Esophagus (tissue), 2 donors: ENCODE data around the gene TARBP2. TPM values are rescaled to one million over a fixed set of nuclear protein-coding genes. Genes with fewer than 3 reads are reported as not detected.
"Not testable (repeated sequence)": the region's sequence is repeated elsewhere in the genome, so short reads cannot be mapped to it uniquely, and the experiment has no call there.

Experiments used
- H3K27ac ChIP-seq, 2 donors: one replicate each; pipeline ENCODE4 v1.5.1; 2013; ENCODE audit warnings: low read depth in 2 of 2, mild to moderate bottlenecking in 2 of 2, inconsistent platforms in 1 of 2, low read length in 1 of 2, moderate library complexity in 1 of 2
- H3K27me3 ChIP-seq, 2 donors: one replicate each; pipeline ENCODE4 v1.6.1; 2013; ENCODE audit warnings: low read length in 2 of 2, control low read depth in 1 of 2, mild to moderate bottlenecking in 1 of 2; ENCODE audit not compliant: insufficient read depth in 2 of 2, control insufficient read depth in 1 of 2
- H3K36me3 ChIP-seq, 2 donors: one replicate each; pipeline ENCODE4 v1.6.1; 2013; ENCODE audit warnings: low read length in 1 of 2; ENCODE audit not compliant: control insufficient read depth in 2 of 2, insufficient read depth in 2 of 2
- H3K4me1 ChIP-seq, 2 donors: one replicate each; pipeline ENCODE4 v1.6.1; 2013; ENCODE audit warnings: low read length in 1 of 2; ENCODE audit not compliant: control insufficient read depth in 2 of 2, insufficient read depth in 2 of 2
- H3K4me3 ChIP-seq, 2 donors: one replicate each; pipeline ENCODE4 v1.5.1; 2013; ENCODE audit warnings: low read length in 2 of 2, mild to moderate bottlenecking in 2 of 2, low read depth in 1 of 2, moderate library complexity in 1 of 2
- H3K9me3 ChIP-seq, 2 donors: one replicate each; pipeline ENCODE4 v1.6.1; 2013; ENCODE audit warnings: mild to moderate bottlenecking in 2 of 2, low read depth in 1 of 2, low read length in 1 of 2, moderate library complexity in 1 of 2; ENCODE audit not compliant: control insufficient read depth in 2 of 2, insufficient read depth in 1 of 2
- WGBS, 2 donors: extraction: QIAGEN DNeasy Blood & Tissue Kit; methylation state at CpG; one replicate each; pipeline ENCODE4 v1.1.7; 2013; 5-methylcytosine and 5-hydroxymethylcytosine counted together
- polyA plus RNA-seq, 2 donors: library from polyadenylated mRNA; stranded (reverse); fragments of 200-250 nt; gene quantifications; one replicate each; pipeline ENCODE4 v1.2.3, GENCODE V29; 2013
- donor health status: healthy with polysubstance abuse.
- donor health status: Bipolar disorder and iron deficiency.

The TARBP2 gene
- polyA plus RNA-seq, 2 donors, result 20.1 to 24.8 TPM

GRCh38 chr12:53472056-53472582 is 29.0 kb upstream of the TARBP2 start:
- 86 to 89% methylated on average over 1 of the region's 1 CpG for WGBS, 2 donors
- Histone ChIP-seq H3K9me3 (no peaks in the 10 kb centered on the region), H3K27ac (no peak overlapping the region), H3K27me3 (no peaks in the 10 kb centered on the region), H3K4me1 (no peaks in the 10 kb centered on the region), H3K4me3 (no peak overlapping the region), H3K36me3 (peaks cover 31 to 34% of the 10 kb centered on the region in 2 donors)

- H3K27ac ChIP-seq, result no peak overlapping the region
- peaks cover 23 to 27% of the 10 kb centered on the region in 2 donors for H3K36me3 ChIP-seq
- H3K4me1 ChIP-seq, result no peaks in the 10 kb centered on the region
- H3K27me3 ChIP-seq, result no peaks in the 10 kb centered on the region
- WGBS, 2 donors, result 68 to 69% methylated on average over 2 of the region's 2 CpGs
- H3K4me3 ChIP-seq, result no peak overlapping the region
- no peaks in the 10 kb centered on the region for H3K9me3 ChIP-seq
Measured at GRCh38 chr12:53474077-53474476, 27.0 kb upstream of the TARBP2 start.

GRCh38 chr12:53474819-53475218 is 26.3 kb upstream of the TARBP2 start:
- Histone ChIP-seq H3K36me3 (peaks cover 24 to 29% of the 10 kb centered on the region in 2 donors), H3K4me1 (no peaks in the 10 kb centered on the region), H3K27ac (peak overlapping the region in 1 of 2 donors; percentile 41), H3K4me3 (no peak overlapping the region), H3K27me3 (no peaks in the 10 kb centered on the region), H3K9me3 (no peaks in the 10 kb centered on the region)
- WGBS, 2 donors, result 71 to 75% methylated on average over 13 of the region's 13 CpGs

- Histone ChIP-seq H3K4me3 (no peak overlapping the region), H3K9me3 (no peaks in the 10 kb centered on the region), H3K27me3 (no peaks in the 10 kb centered on the region), H3K36me3 (peaks cover 20 to 26% of the 10 kb centered on the region in 2 donors), H3K4me1 (peaks cover 0 to 2% of the 10 kb centered on the region in 2 donors), H3K27ac (no peak overlapping the region)
- 63% methylated on average over 2 of the region's 2 CpGs for WGBS, 2 donors
Measured at GRCh38 chr12:53476769-53477209, 24.3 kb upstream of the TARBP2 start.

GRCh38 chr12:53478865-53479264 is 22.2 kb upstream of the TARBP2 start:
- Histone ChIP-seq H3K4me3 (no peak overlapping the region), H3K9me3 (no peaks in the 10 kb centered on the region), H3K27ac (no peak overlapping the region), H3K36me3 (peaks cover 15 to 21% of the 10 kb centered on the region in 2 donors), H3K27me3 (no peaks in the 10 kb centered on the region), H3K4me1 (peaks cover 7 to 10% of the 10 kb centered on the region in 2 donors)
- 29 to 44% methylated on average over 1 of the region's 1 CpG for WGBS, 2 donors

GRCh38 chr12:53479331-53479730 is 21.8 kb upstream of the TARBP2 start:
- Histone ChIP-seq H3K4me1 (peaks cover 7 to 13% of the 10 kb centered on the region in 2 donors), H3K27me3 (no peaks in the 10 kb centered on the region), H3K27ac (no peak overlapping the region), H3K9me3 (no peaks in the 10 kb centered on the region), H3K36me3 (peaks cover 15 to 21% of the 10 kb centered on the region in 2 donors), H3K4me3 (no peak overlapping the region)
- WGBS, 2 donors, result 77 to 81% methylated on average over 5 of the region's 5 CpGs

GRCh38 chr12:53480491-53481442 is 20.3 kb upstream of the TARBP2 start:
- H3K27me3 ChIP-seq, result no peaks in the 10 kb centered on the region
- 65 to 72% methylated on average over 12 of the region's 12 CpGs for WGBS, 2 donors
- H3K4me1 ChIP-seq, result peaks cover 7 to 13% of the 10 kb centered on the region in 2 donors
- H3K9me3 ChIP-seq, result no peaks in the 10 kb centered on the region
- peaks cover 5 to 19% of the 10 kb centered on the region in 2 donors for H3K36me3 ChIP-seq
- peak overlapping the region; percentile 26 to 43 for H3K27ac ChIP-seq
- H3K4me3 ChIP-seq, result no peak overlapping the region

- Histone ChIP-seq H3K4me1 (peaks cover 7 to 14% of the 10 kb centered on the region in 2 donors), H3K36me3 (peaks cover 8 to 23% of the 10 kb centered on the region in 2 donors)
- H3K27ac ChIP-seq, H3K27me3 ChIP-seq, H3K4me3 ChIP-seq, H3K9me3 ChIP-seq: not testable (repeated sequence)
- 49 to 61% methylated on average over 6 of the region's 6 CpGs for WGBS, 2 donors
Measured at GRCh38 chr12:53481458-53481857, 19.6 kb upstream of the TARBP2 start.

- Histone ChIP-seq H3K27ac (peak overlapping the region in 1 of 2 donors; percentile 73), H3K27me3 (no peaks in the 10 kb centered on the region), H3K4me1 (peaks cover 7 to 14% of the 10 kb centered on the region in 2 donors), H3K4me3 (no peak overlapping the region), H3K36me3 (peaks cover 8 to 23% of the 10 kb centered on the region in 2 donors), H3K9me3 (no peaks in the 10 kb centered on the region)
- WGBS, 2 donors, result 68 to 77% methylated on average over 9 of the region's 9 CpGs
Measured at GRCh38 chr12:53481939-53482586, 19.0 kb upstream of the TARBP2 start.
